ENCODE data around the gene RECQL.
A peak's percentile ranks its signal among the peaks of the same experiment; 100 is the strongest.

The RECQL gene

GRCh38 chr12:21501258-21502163 is at the start of gene RECQL, which contains the start of gene GOLT1B:
Gene RECQL (minus strand): TSS chr12:21501635. CDS start chr12:21499570, 2,065 bp downstream.
Gene GOLT1B (plus strand): TSS chr12:21501789. CDS start chr12:21501924, 135 bp downstream.
- Histone ChIP-seq H3K36me3 (ENCODE audit: insufficient read depth, low read length) (peaks cover 24% of the 10 kb centered on the region), H3K9me3 (ENCODE audit: low read length) (no peaks in the 10 kb centered on the region), H2AFZ (ENCODE audit: low read depth, low read length) (peak within 1 kb of the TSS; percentile 78), H3K27me3 (ENCODE audit: insufficient read depth, low read length) (no peaks in the 10 kb centered on the region), H3K4me1 (ENCODE audit: insufficient read depth, low read length) (peaks cover 29% of the 10 kb centered on the region), H3K4me3 (ENCODE audit: low read length) (peak within 1 kb of the TSS; percentile 83)

- H3K36me3 ChIP-seq (ENCODE audit: insufficient read depth, low read length): no peaks in the 10 kb centered on the region
- no peaks in the 10 kb centered on the region for H3K9me3 ChIP-seq (ENCODE audit: low read length)
- no peaks in the 10 kb centered on the region for H3K4me1 ChIP-seq (ENCODE audit: insufficient read depth, low read length)
- no peaks in the 10 kb centered on the region for H3K27me3 ChIP-seq (ENCODE audit: insufficient read depth, low read length)
- H3K4me3 ChIP-seq (ENCODE audit: low read length): no peak overlapping the region
- H2AFZ ChIP-seq (ENCODE audit: low read depth, low read length): no peak overlapping the region
Measured at GRCh38 chr12:21547437-21547836, 46.0 kb upstream of the RECQL start.

- Histone ChIP-seq H3K9me3 (ENCODE audit: low read length) (no peaks in the 10 kb centered on the region), H3K27me3 (ENCODE audit: insufficient read depth, low read length) (no peaks in the 10 kb centered on the region), H2AFZ (ENCODE audit: low read depth, low read length) (no peak overlapping the region), H3K4me1 (ENCODE audit: insufficient read depth, low read length) (no peaks in the 10 kb centered on the region), H3K4me3 (ENCODE audit: low read length) (no peak overlapping the region), H3K36me3 (ENCODE audit: insufficient read depth, low read length) (no peaks in the 10 kb centered on the region)
Measured at GRCh38 chr12:21546716-21547115, 45.3 kb upstream of the RECQL start.

- Histone ChIP-seq H3K27me3 (ENCODE audit: insufficient read depth, low read length) (no peaks in the 10 kb centered on the region), H3K9me3 (ENCODE audit: low read length) (no peaks in the 10 kb centered on the region), H3K4me1 (ENCODE audit: insufficient read depth, low read length) (no peaks in the 10 kb centered on the region), H3K36me3 (ENCODE audit: insufficient read depth, low read length) (no peaks in the 10 kb centered on the region), H3K4me3 (ENCODE audit: low read length) (no peak overlapping the region), H2AFZ (ENCODE audit: low read depth, low read length) (no peak overlapping the region)
Measured at GRCh38 chr12:21545557-21545956, 44.1 kb upstream of the RECQL start.

- Histone ChIP-seq H3K9me3 (ENCODE audit: low read length) (no peaks in the 10 kb centered on the region), H3K4me1 (ENCODE audit: insufficient read depth, low read length) (no peaks in the 10 kb centered on the region), H3K36me3 (ENCODE audit: insufficient read depth, low read length) (no peaks in the 10 kb centered on the region), H2AFZ (ENCODE audit: low read depth, low read length) (no peak overlapping the region), H3K27me3 (ENCODE audit: insufficient read depth, low read length) (no peaks in the 10 kb centered on the region), H3K4me3 (ENCODE audit: low read length) (no peak overlapping the region)
Measured at GRCh38 chr12:21543151-21543550, 41.7 kb upstream of the RECQL start.

GRCh38 chr12:21542403-21542802 is 41.0 kb upstream of the RECQL start:
- no peaks in the 10 kb centered on the region for H3K27me3 ChIP-seq (ENCODE audit: insufficient read depth, low read length)
- H2AFZ ChIP-seq (ENCODE audit: low read depth, low read length): no peak overlapping the region
- H3K4me1 ChIP-seq (ENCODE audit: insufficient read depth, low read length): no peaks in the 10 kb centered on the region
- H3K9me3 ChIP-seq (ENCODE audit: low read length): no peaks in the 10 kb centered on the region
- H3K4me3 ChIP-seq (ENCODE audit: low read length): no peak overlapping the region
- no peaks in the 10 kb centered on the region for H3K36me3 ChIP-seq (ENCODE audit: insufficient read depth, low read length)

GRCh38 chr12:21541773-21542172 is 40.3 kb upstream of the RECQL start:
- Histone ChIP-seq H3K27me3 (ENCODE audit: insufficient read depth, low read length) (no peaks in the 10 kb centered on the region), H3K9me3 (ENCODE audit: low read length) (no peaks in the 10 kb centered on the region), H3K36me3 (ENCODE audit: insufficient read depth, low read length) (no peaks in the 10 kb centered on the region), H3K4me3 (ENCODE audit: low read length) (no peak overlapping the region), H3K4me1 (ENCODE audit: insufficient read depth, low read length) (no peaks in the 10 kb centered on the region), H2AFZ (ENCODE audit: low read depth, low read length) (no peak overlapping the region)

GRCh38 chr12:21539797-21540196 is 38.4 kb upstream of the RECQL start:
- Histone ChIP-seq H3K27me3 (ENCODE audit: insufficient read depth, low read length) (no peaks in the 10 kb centered on the region), H3K36me3 (ENCODE audit: insufficient read depth, low read length) (no peaks in the 10 kb centered on the region), H3K9me3 (ENCODE audit: low read length) (no peaks in the 10 kb centered on the region), H3K4me1 (ENCODE audit: insufficient read depth, low read length) (no peaks in the 10 kb centered on the region), H3K4me3 (ENCODE audit: low read length) (no peak overlapping the region), H2AFZ (ENCODE audit: low read depth, low read length) (no peak overlapping the region)

GRCh38 chr12:21538061-21538653 is 36.7 kb upstream of the RECQL start:
- no peak overlapping the region for H3K4me3 ChIP-seq (ENCODE audit: low read length)

GRCh38 chr12:21529456-21529855 is 28.0 kb upstream of the RECQL start:
- no peaks in the 10 kb centered on the region for H3K36me3 ChIP-seq (ENCODE audit: insufficient read depth, low read length)
- no peak overlapping the region for H2AFZ ChIP-seq (ENCODE audit: low read depth, low read length)
- H3K4me1 ChIP-seq (ENCODE audit: insufficient read depth, low read length): peaks cover 14% of the 10 kb centered on the region
- H3K9me3 ChIP-seq (ENCODE audit: low read length): no peaks in the 10 kb centered on the region
- H3K4me3 ChIP-seq (ENCODE audit: low read length): no peak overlapping the region
- peaks cover 8% of the 10 kb centered on the region for H3K27me3 ChIP-seq (ENCODE audit: insufficient read depth, low read length)

More at GRCh38 chr12:21538061-21538653, 36.7 kb upstream of the RECQL start:
- Histone ChIP-seq H3K4me1 (ENCODE audit: insufficient read depth, low read length) (no peaks in the 10 kb centered on the region), H3K36me3 (ENCODE audit: insufficient read depth, low read length) (no peaks in the 10 kb centered on the region), H2AFZ (ENCODE audit: low read depth, low read length) (no peak overlapping the region), H3K27me3 (ENCODE audit: insufficient read depth, low read length) (no peaks in the 10 kb centered on the region), H3K9me3 (ENCODE audit: low read length) (no peaks in the 10 kb centered on the region)

- no peak overlapping the region for H3K4me3 ChIP-seq (ENCODE audit: low read length)
- H3K9me3 ChIP-seq (ENCODE audit: low read length): no peaks in the 10 kb centered on the region
- no peaks in the 10 kb centered on the region for H3K36me3 ChIP-seq (ENCODE audit: insufficient read depth, low read length)
- H3K4me1 ChIP-seq (ENCODE audit: insufficient read depth, low read length): peaks cover 14% of the 10 kb centered on the region
- peaks cover 8% of the 10 kb centered on the region for H3K27me3 ChIP-seq (ENCODE audit: insufficient read depth, low read length)
- H2AFZ ChIP-seq (ENCODE audit: low read depth, low read length): no peak overlapping the region
Measured at GRCh38 chr12:21528953-21529352, 27.5 kb upstream of the RECQL start.

GRCh38 chr12:21527451-21528180 is 26.2 kb upstream of the RECQL start:
- H3K27me3 ChIP-seq (ENCODE audit: insufficient read depth, low read length): peaks cover 8% of the 10 kb centered on the region

More at GRCh38 chr12:21527451-21528180, 26.2 kb upstream of the RECQL start:
- H3K4me3 ChIP-seq (ENCODE audit: low read length): peak overlapping the region; percentile 73
- H3K4me1 ChIP-seq (ENCODE audit: insufficient read depth, low read length): peaks cover 14% of the 10 kb centered on the region
- H3K9me3 ChIP-seq (ENCODE audit: low read length): no peaks in the 10 kb centered on the region
- H3K36me3 ChIP-seq (ENCODE audit: insufficient read depth, low read length): no peaks in the 10 kb centered on the region
- peak overlapping the region; percentile 100 for H2AFZ ChIP-seq (ENCODE audit: low read depth, low read length)
